Gastroesophageal sphincter (tissue), 4 donors: ENCODE results near the gene FAM13A. TPM values are rescaled to one million over a fixed set of nuclear protein-coding genes. Genes with fewer than 3 reads are reported as not detected.
"Not testable (repeated sequence)": the region's sequence is repeated elsewhere in the genome, so short reads cannot be mapped to it uniquely, and the experiment has no call there.

Experiments
- ATAC-seq: fragments of 150-250 bp; one replicate; pipeline ENCODE4 v1.9.1; 2016; ENCODE audit warnings: mild to moderate bottlenecking, moderate library complexity
- H3K27ac ChIP-seq, 4 donors: fragments of 200-600 bp; sonication (generic) in 3 of 4; 1 replicate in 3 of 4; 2 replicates in 1 of 4; pipeline ENCODE4 v1.5.1; 2016 to 2019
- H3K27me3 ChIP-seq: fragments of 200-600 bp; sonication (generic); one replicate; pipeline ENCODE4 v1.5.1; 2019
- H3K36me3 ChIP-seq, 2 donors: fragments of 200-600 bp; sonication (generic); one replicate each; pipeline ENCODE4 v1.5.1; 2019; ENCODE audit warnings: control low read depth in 1 of 2
- H3K4me1 ChIP-seq, 3 donors: fragments of 200-600 bp; sonication (generic); 1 replicate in 2 of 3; 2 replicates in 1 of 3; pipeline ENCODE4 v1.5.1; 2016 to 2019; ENCODE audit warnings: control low read depth in 2 of 3
- H3K4me3 ChIP-seq, 2 donors: fragments of 200-600 bp; sonication (generic); one replicate each; pipeline ENCODE4 v1.5.1; 2019; ENCODE audit warnings: mild to moderate bottlenecking in 1 of 2, moderate library complexity in 1 of 2
- H3K9me3 ChIP-seq, 3 donors: fragments of 200-600 bp; sonication (generic); one replicate each; pipeline ENCODE4 v1.5.1; 2017 to 2019; ENCODE audit warnings: control low read depth in 2 of 3
- CTCF ChIP-seq, 4 experiments: fragments of 200-600 bp in 2 of 4; fragments of 450-650 bp in 2 of 4; sonication (generic) in 1 of 4; IDR thresholded peaks; one replicate each; pipeline ENCODE4 v1.5.1; 2017 to 2019; ENCODE audit warnings: antibody characterized with exemption in 4 of 4, mild to moderate bottlenecking in 2 of 4, moderate library complexity in 2 of 4
- EP300 ChIP-seq: sonication (generic); formaldehyde crosslinking; IDR thresholded peaks from one replicate; pipeline ENCODE4 v1.6.1; 2017; ENCODE audit warnings: antibody characterized with exemption, mild to moderate bottlenecking
- POLR2A ChIP-seq, 2 donors: fragments of 450-650 bp; IDR thresholded peaks; one replicate each; pipeline ENCODE4 v1.6.1; 2017; ENCODE audit warnings: antibody characterized with exemption in 2 of 2, mild to moderate bottlenecking in 2 of 2, moderate library complexity in 1 of 2
- POLR2AphosphoS5 ChIP-seq: sonication (generic); formaldehyde crosslinking; IDR thresholded peaks from one replicate; pipeline ENCODE4 v1.6.1; 2017; ENCODE audit warnings: antibody characterized with exemption
- WGBS, 2 donors: methylation state at CpG; one replicate each; pipeline ENCODE4 v1.1.5; 2018; ENCODE audit warnings: low coverage in 1 of 2; 5-methylcytosine and 5-hydroxymethylcytosine counted together
- total RNA-seq, 4 donors: library from RNA; depleted of rRNA; stranded (reverse); fragments of >200 nt; gene quantifications; one replicate each; pipeline ENCODE4 v1.1.0, GENCODE V29; 2016

FAM13A gene
- total RNA-seq, 4 donors from 2014 or later, result 22.8 to 46.9 (median 35.2) TPM

- no peak overlapping the region for H3K4me3 ChIP-seq
- 89 to 100% methylated on average over 3 of the region's 3 CpGs for WGBS, 2 donors
- peaks cover 0 to 16% (median 3%) of the 10 kb centered on the region in 3 donors for H3K4me1 ChIP-seq
- H3K9me3 ChIP-seq, result no peaks in the 10 kb centered on the region
- H3K27me3 ChIP-seq, result no peaks in the 10 kb centered on the region
- no peak overlapping the region for H3K27ac ChIP-seq
- TF ChIP-seq CTCF (IDR thresholded peaks at IDR 0.05), result no peak
- TF ChIP-seq EP300, result no peak
- TF ChIP-seq POLR2AphosphoS5, result no peak
- no peak for TF ChIP-seq POLR2A (IDR thresholded peaks at IDR 0.05)
- H3K36me3 ChIP-seq, result no peaks in the 10 kb centered on the region
- ATAC-seq, result no peak
Observed at GRCh38 chr4:88998891-88999290, 58.1 kb downstream of the FAM13A start.

DNA sequence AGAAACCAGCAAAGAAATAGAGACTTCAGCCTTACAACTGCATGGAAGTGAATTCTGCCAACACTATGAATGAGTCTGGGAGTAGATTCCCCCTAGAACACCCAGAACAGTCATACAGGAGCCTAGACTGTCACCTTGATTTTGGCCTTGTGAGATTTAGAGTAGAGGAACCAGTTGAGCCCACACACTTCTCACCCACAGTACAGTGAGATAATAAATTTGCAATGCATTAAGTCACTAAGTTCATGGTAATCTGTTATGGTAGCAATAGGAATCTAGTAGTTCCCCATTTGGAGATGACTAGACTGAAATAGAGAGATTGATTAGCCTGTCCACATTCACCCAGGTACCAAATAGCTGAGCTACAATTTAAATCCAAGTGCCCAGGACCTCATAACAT lies 59.0 kb downstream of the FAM13A start:
- H3K27ac ChIP-seq, result no peak overlapping the region
- H3K9me3 ChIP-seq, result no peaks in the 10 kb centered on the region
- no peak overlapping the region for H3K4me3 ChIP-seq
- TF ChIP-seq CTCF (IDR thresholded peaks at IDR 0.05) (no peak), EP300 (no peak), POLR2A (IDR thresholded peaks at IDR 0.05) (no peak), POLR2AphosphoS5 (no peak)
- no peaks in the 10 kb centered on the region for H3K27me3 ChIP-seq
- ATAC-seq, result no peak
- no peaks in the 10 kb centered on the region for H3K36me3 ChIP-seq
- H3K4me1 ChIP-seq, result peaks cover 0 to 16% (median 3%) of the 10 kb centered on the region in 3 donors

GRCh38 chr4:88995874-88996273 lies 61.1 kb downstream of the FAM13A start:
- ATAC-seq, result no peak
- 91% methylated on average over 1 of the region's 1 CpG; no CpG with 5 or more reads in 1 of the 2 donors for WGBS, 2 donors
- Histone ChIP-seq H3K27ac (no peak overlapping the region), H3K4me3 (no peak overlapping the region), H3K4me1 (peaks cover 0 to 5% (median under 1%) of the 10 kb centered on the region in 3 donors), H3K36me3 (no peaks in the 10 kb centered on the region), H3K9me3 (no peaks in the 10 kb centered on the region), H3K27me3 (no peaks in the 10 kb centered on the region)
- TF ChIP-seq POLR2AphosphoS5, result no peak

DNA sequence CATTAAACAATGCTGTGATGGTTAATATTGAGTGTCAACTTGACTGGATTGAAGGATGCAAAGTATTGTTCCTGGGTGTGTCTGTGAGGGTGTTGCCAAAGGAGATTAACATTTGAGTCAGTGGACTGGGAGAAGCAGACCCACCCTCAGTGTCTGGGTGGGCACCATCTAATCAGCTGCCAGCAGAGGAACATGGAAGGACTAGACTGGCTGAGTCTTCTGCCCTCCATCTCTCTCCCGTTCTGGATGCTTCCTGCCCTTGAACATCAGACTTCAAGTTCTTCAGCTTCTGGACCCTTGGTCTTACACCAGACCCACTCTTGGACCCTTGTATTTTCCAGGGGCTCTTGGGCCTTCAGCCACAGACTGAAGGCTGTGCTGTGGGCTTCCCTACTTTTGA lies 61.7 kb downstream of the FAM13A start:
- not testable (repeated sequence) for H3K4me3 ChIP-seq, ATAC-seq, H3K36me3 ChIP-seq, H3K27me3 ChIP-seq, H3K27ac ChIP-seq, H3K9me3 ChIP-seq
- peaks cover 0 to 11% (median 5%) of the 10 kb centered on the region in 3 donors for H3K4me1 ChIP-seq
- WGBS, 2 donors, result 100% methylated on average over 1 of the region's 1 CpG

DNA sequence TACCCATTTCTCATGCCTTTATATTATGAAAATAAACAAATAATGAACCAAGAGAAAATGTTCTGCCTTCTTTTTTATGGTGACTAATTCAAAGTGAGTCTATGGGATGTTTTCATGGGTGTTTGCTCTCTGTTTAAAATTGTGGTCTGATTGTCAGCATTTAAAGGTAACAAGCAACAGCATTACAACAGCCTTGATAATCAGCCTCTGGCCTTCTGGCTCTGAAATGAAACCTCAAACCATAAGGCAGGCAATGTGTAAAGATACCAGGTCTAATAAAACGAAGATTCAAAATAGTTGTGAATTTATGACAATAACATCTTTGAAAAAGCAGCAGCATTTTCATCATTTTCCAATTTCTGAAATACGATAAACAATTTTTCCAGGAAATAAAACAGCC lies 63.7 kb downstream of the FAM13A start:
- Histone ChIP-seq H3K4me1 (peaks cover 0 to 17% (median 9%) of the 10 kb centered on the region in 3 donors), H3K36me3 (no peaks in the 10 kb centered on the region), H3K4me3 (no peak overlapping the region), H3K27ac (no peak overlapping the region), H3K27me3 (no peaks in the 10 kb centered on the region), H3K9me3 (no peaks in the 10 kb centered on the region)
- no peak for ATAC-seq
- 91 to 100% methylated on average over 2 of the region's 2 CpGs for WGBS, 2 donors
- TF ChIP-seq EP300 (no peak), CTCF (IDR thresholded peaks at IDR 0.05) (no peak), POLR2AphosphoS5 (no peak), POLR2A (IDR thresholded peaks at IDR 0.05) (no peak)

- no peak overlapping the region for H3K27ac ChIP-seq
- H3K4me3 ChIP-seq, result no peak overlapping the region
- no peaks in the 10 kb centered on the region for H3K27me3 ChIP-seq
- peaks cover 0 to 17% (median 9%) of the 10 kb centered on the region in 3 donors for H3K4me1 ChIP-seq
- H3K36me3 ChIP-seq, result no peaks in the 10 kb centered on the region
- no peaks in the 10 kb centered on the region for H3K9me3 ChIP-seq
- ATAC-seq, result no peak
- TF ChIP-seq EP300, result no peak
- no peak for TF ChIP-seq CTCF (IDR thresholded peaks at IDR 0.05)
- TF ChIP-seq POLR2A (IDR thresholded peaks at IDR 0.05), result no peak
Observed at GRCh38 chr4:88991746-88992145, 65.2 kb downstream of the FAM13A start.
